Heart right ventricle (tissue), 16 donors: ENCODE data around the gene LRRC1. TPM values are rescaled to one million over a fixed set of nuclear protein-coding genes. Genes with fewer than 3 reads are reported as not detected.

Source experiments
- ATAC-seq, 8 donors: fragments of 200-7000 bp; cut with Tn5 transposase; one replicate each; pipeline ENCODE4 v1.9.1; 2020; ENCODE audit warnings: mild to moderate bottlenecking in 8 of 8, moderate library complexity in 8 of 8, moderate number of reproducible peaks in 1 of 8
- DNase-seq, 2 donors: peaks; one replicate each; pipeline ENCODE4 v3.0.0-alpha.2; 2020
- H3K27ac ChIP-seq, 10 donors: fragments of 200-600 bp; sonication (generic) in 2 of 10; one replicate each; pipeline versions ENCODE4 v1.5.0 to v1.8.0; 2020 to 2022; ENCODE audit warnings: mild to moderate bottlenecking in 3 of 10
- H3K27me3 ChIP-seq, 7 donors: fragments of 200-600 bp; one replicate each; pipeline ENCODE4 v1.8.0; 2021 to 2022; ENCODE audit warnings: mild to moderate bottlenecking in 2 of 7
- H3K36me3 ChIP-seq, 9 donors: fragments of 200-600 bp; sonication (generic) in 1 of 9; one replicate each; pipeline versions ENCODE4 v1.5.0 to v1.8.0; 2020 to 2022; ENCODE audit warnings: mild to moderate bottlenecking in 2 of 9
- H3K4me1 ChIP-seq, 9 donors: fragments of 200-600 bp; sonication (generic) in 1 of 9; one replicate each; pipeline versions ENCODE4 v1.5.0 to v1.8.0; 2020 to 2022; ENCODE audit warnings: mild to moderate bottlenecking in 4 of 9
- H3K4me3 ChIP-seq, 10 donors: fragments of 200-600 bp; sonication (generic) in 2 of 10; one replicate each; pipeline versions ENCODE4 v1.5.0 to v1.8.0; 2020 to 2022; ENCODE audit warnings: mild to moderate bottlenecking in 7 of 10, moderate library complexity in 2 of 10
- H3K9me3 ChIP-seq, 11 donors: fragments of 200-600 bp in 10 of 11; sonication (generic) in 2 of 11; one replicate each; pipeline versions ENCODE4 v1.5.0 to v1.8.0; 2013 to 2022; ENCODE audit warnings: mild to moderate bottlenecking in 2 of 11, control low read depth in 1 of 11, moderate library complexity in 1 of 11
- WGBS, 2 donors: extraction: QIAGEN DNeasy Blood & Tissue Kit; methylation state at CpG; one replicate each; pipeline ENCODE4 v1.1.7; 2013; ENCODE audit warnings: inconsistent platforms in 1 of 2; 5-methylcytosine and 5-hydroxymethylcytosine counted together
- intact Hi-C, 10 donors: fragments of 100-400 bp; cut with DNase I; formaldehyde crosslinking; loops; one replicate each; pipeline versions ENCODE4 v1.11.1 to v1.14.2; 2022
- polyA plus RNA-seq, 2 donors: library from polyadenylated mRNA; stranded (reverse); fragments of 200-250 nt; gene quantifications; one replicate each; pipeline ENCODE4 v1.2.3, GENCODE V29; 2013
- total RNA-seq, 10 donors: library from RNA; stranded (reverse); fragmentation: NEBNext Ultra II Directional in 3 of 10; extraction: Animal tissue kit (Norgen Biotek cat#: 25700) in 3 of 10; gene quantifications; one replicate each; pipeline versions ENCODE4 v1.2.1 to v1.2.4, GENCODE V29; 2021 to 2023
- TF ChIP-seq, protein P1 (sequence below), 9 donors: fragments of 200-600 bp; sonication (generic) in 2 of 9; IDR thresholded peaks; one replicate each; pipeline versions ENCODE4 v1.5.0 to v1.8.0; 2021 to 2022; ENCODE audit warnings: antibody characterized with exemption in 9 of 9, mild to moderate bottlenecking in 5 of 9, moderate library complexity in 1 of 9
- donor health status: Arrhythmogenic right ventricular cardiomyopathy.
- donor health status: ischemic (EF 13 %, LVEDD 7.1; RV severe dilation, severe dysfunction).
- donor health status: healthy with polysubstance abuse.
- donor health status: DM: no; HTN: yes; CAD: no.
- donor health status: DM: no; HTN: no; CAD: no.
- donor health status: ischemic (EF 25% LVEDD 6.9; RV normal size, moderate dysfunction).
- donor health status: ischemic (EF 25% LVEDD 5.7; RV mildly dilated, moderate dysfunction).
- donor health status: healthy.
- donor health status: DM: yes; HTN: yes; CAD: no.
- donor health status: Ischemic cardiomyopathy.
- donor health status: ischemic (EF 35%, LVEDD 5.7; RV mildly dilated, moderate dysfunction).
- donor health status: nonischemic (EF 11% LVEDD 7.7; RV severe dilation, severe dysfunction).
- donor health status: DM: yes; HTN: yes; CAD: no.
- donor health status: PGD.
- donor health status: ischemic (EF 29% LVEDD 5.4; RV normal size, mild dysfunction).
- donor health status: nonischemic (EF 23%, LVEDD 6.1; RV moderate dilation, normal function).

LRRC1 gene
- total and polyA plus RNA-seq, 12 donors, result 1.2 to 7.5 (median 4.7) TPM

DNA sequence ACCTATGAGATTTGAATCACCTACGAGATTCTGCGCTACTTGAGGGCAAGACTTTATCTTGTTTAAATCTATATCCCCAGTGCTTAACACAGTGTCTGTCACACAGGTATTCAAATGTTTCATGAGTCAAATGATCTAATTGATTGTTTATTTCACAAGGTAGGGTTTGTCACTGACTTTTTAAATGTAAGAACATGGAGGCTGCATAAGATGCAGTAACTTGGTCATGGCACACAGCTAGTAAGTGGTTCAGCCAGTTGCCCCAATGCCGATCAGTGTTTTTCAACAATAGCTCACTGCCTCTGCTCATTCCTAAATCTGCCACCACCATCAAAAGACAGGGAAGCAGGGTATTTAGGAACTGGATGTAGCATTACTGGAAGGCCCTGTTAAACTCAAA, 42.4 kb upstream of the LRRC1 start:
- TF ChIP-seq, protein P1, sequence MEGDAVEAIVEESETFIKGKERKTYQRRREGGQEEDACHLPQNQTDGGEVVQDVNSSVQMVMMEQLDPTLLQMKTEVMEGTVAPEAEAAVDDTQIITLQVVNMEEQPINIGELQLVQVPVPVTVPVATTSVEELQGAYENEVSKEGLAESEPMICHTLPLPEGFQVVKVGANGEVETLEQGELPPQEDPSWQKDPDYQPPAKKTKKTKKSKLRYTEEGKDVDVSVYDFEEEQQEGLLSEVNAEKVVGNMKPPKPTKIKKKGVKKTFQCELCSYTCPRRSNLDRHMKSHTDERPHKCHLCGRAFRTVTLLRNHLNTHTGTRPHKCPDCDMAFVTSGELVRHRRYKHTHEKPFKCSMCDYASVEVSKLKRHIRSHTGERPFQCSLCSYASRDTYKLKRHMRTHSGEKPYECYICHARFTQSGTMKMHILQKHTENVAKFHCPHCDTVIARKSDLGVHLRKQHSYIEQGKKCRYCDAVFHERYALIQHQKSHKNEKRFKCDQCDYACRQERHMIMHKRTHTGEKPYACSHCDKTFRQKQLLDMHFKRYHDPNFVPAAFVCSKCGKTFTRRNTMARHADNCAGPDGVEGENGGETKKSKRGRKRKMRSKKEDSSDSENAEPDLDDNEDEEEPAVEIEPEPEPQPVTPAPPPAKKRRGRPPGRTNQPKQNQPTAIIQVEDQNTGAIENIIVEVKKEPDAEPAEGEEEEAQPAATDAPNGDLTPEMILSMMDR (IDR thresholded peaks at IDR 0.05), result no peak
- no peak overlapping the region for H3K27ac ChIP-seq
- no peaks in the 10 kb centered on the region for H3K4me1 ChIP-seq
- no peak overlapping the region for H3K4me3 ChIP-seq
- WGBS, 2 donors, result 96 to 99% methylated on average over 3 of the region's 3 CpGs
- DNase-seq, result no peak
- H3K36me3 ChIP-seq, result no peaks in the 10 kb centered on the region
- no peaks in the 10 kb centered on the region for H3K27me3 ChIP-seq
- intact Hi-C loops, result no loop called here
- H3K9me3 ChIP-seq, result no peaks in the 10 kb centered on the region
- ATAC-seq, result no peak

DNA sequence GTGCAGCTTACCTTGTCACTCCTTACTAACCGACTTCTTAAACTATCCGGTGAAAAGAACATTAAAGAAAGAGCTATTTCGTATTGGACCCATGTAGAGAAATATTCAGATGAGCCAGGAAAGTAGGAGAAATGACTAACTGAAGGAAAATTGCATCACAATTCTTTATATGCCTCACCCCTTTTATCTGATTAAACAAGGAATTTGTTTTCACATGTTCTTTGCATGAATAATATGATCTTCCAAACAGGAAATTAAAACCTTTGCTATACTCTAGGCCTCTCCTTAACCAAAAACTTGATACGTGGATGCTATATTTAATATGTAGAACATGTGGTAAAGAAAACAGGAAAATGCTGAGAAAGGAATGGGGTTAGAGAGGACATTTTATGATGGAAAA, 41.9 kb upstream of the LRRC1 start:
- H3K27me3 ChIP-seq, result no peaks in the 10 kb centered on the region
- TF ChIP-seq, protein P1 (IDR thresholded peaks at IDR 0.05), result no peak
- DNase-seq, result no peak
- 88 to 93% methylated on average over 4 of the region's 4 CpGs for WGBS, 2 donors
- no peak overlapping the region for H3K27ac ChIP-seq
- no peak overlapping the region for H3K4me3 ChIP-seq
- intact Hi-C loops, result no loop called here
- no peaks in the 10 kb centered on the region for H3K4me1 ChIP-seq
- no peaks in the 10 kb centered on the region for H3K36me3 ChIP-seq
- no peak for ATAC-seq
- H3K9me3 ChIP-seq, result no peaks in the 10 kb centered on the region

DNA sequence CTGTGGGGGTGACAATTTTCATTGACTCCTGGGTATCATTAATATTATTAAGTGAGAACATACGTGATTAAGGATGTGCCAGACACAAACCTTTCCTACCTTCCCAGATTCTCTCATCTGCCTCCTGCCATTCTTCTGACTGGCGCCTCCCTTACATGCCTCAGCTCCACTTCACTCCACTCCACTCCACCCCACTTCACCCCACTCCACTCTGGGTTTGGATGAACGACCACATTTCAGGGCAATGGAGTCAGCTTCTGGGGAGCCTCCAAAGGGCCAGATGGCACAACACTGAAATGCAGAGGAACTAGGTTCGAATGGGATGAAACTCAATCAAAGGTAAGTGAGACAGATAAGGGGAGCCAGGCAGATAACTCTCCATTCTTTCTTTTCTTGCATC, 40.5 kb upstream of the LRRC1 start:
- Histone ChIP-seq H3K27me3 (no peaks in the 10 kb centered on the region), H3K27ac (no peak overlapping the region), H3K4me1 (no peaks in the 10 kb centered on the region), H3K4me3 (no peak overlapping the region), H3K9me3 (no peaks in the 10 kb centered on the region), H3K36me3 (no peaks in the 10 kb centered on the region)
- WGBS, 2 donors, result 84 to 93% methylated on average over 4 of the region's 4 CpGs
- intact Hi-C loops, result no loop called here
- ATAC-seq, result no peak
- TF ChIP-seq, protein P1 (IDR thresholded peaks at IDR 0.05), result no peak
- DNase-seq, result no peak

DNA sequence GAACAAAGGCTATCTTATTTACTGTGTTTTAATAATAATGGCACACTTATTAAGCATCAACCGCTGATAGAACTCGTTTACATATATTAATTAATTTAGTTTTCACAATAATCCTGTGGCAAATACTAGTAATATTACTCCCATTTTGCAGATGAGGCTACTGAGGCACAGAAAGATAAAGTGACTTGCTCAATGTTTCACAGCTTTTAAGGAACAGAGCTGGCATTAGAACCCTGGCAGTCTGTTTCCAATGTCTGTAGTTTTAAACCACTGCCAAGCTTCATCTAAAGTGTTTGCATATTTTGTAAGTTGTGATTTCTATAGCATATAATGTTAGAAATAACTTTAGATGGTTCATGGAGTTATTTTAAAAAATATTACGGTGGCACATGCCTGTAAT, 38.4 kb upstream of the LRRC1 start:
- no peak overlapping the region for H3K27ac ChIP-seq
- H3K36me3 ChIP-seq, result no peaks in the 10 kb centered on the region
- 93 to 94% methylated on average over 3 of the region's 3 CpGs for WGBS, 2 donors
- no peak overlapping the region for H3K4me3 ChIP-seq
- H3K9me3 ChIP-seq, result no peaks in the 10 kb centered on the region
- TF ChIP-seq, protein P1 (IDR thresholded peaks at IDR 0.05), result no peak
- intact Hi-C loops, result no loop called here
- no peak for DNase-seq
- ATAC-seq, result no peak
- no peaks in the 10 kb centered on the region for H3K27me3 ChIP-seq
- H3K4me1 ChIP-seq, result no peaks in the 10 kb centered on the region

DNA sequence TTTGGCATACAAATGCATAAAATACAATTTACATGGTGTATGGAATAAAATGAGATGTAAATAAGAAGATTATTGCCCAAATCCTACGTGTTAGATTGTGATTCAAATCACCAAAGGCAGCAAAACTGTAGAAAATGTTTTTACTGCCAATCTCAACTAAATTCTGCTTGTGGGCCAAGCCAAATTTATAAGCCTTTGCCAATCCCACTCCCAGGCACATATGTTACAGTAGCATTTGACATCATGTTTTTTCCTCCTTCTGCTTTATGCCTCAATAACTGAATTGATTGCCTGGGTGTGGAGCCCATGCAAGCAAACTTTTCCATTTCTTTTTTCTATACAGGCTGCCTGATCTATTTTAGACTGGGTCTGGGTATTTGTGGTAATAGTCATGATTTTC, 36.3 kb upstream of the LRRC1 start:
- Histone ChIP-seq H3K4me3 (no peak overlapping the region), H3K27ac (no peak overlapping the region), H3K27me3 (no peaks in the 10 kb centered on the region), H3K36me3 (no peaks in the 10 kb centered on the region), H3K4me1 (no peaks in the 10 kb centered on the region), H3K9me3 (no peaks in the 10 kb centered on the region)
- intact Hi-C loops, result no loop called here
- ATAC-seq (no peak), DNase-seq (no peak)
- TF ChIP-seq, protein P1 (IDR thresholded peaks at IDR 0.05), result no peak
- WGBS, 2 donors, result 56 to 74% methylated on average over 1 of the region's 1 CpG
